Measurements from ENCODE around the gene KDM4C.

DNA sequence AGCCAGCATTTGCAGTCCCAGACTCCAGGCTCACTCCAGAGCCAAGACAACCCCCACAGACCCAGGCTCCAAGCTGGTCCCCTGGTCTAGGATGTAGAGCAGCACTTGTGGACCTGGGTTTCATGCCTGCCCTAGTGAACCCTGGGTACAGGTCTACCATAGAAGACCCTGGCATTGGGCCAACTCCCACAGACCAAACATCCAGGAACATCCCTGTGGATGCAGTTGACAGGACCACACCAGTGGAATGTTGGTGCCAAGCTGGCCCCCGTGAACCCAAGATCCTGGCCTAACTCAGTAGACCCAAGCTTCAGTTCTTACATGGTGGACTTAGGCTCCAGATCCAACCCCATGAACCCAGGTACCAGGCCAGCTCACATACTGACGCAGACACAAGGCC is 250.6 kb downstream of the KDM4C start:
- TF ChIP-seq, protein P1, sequence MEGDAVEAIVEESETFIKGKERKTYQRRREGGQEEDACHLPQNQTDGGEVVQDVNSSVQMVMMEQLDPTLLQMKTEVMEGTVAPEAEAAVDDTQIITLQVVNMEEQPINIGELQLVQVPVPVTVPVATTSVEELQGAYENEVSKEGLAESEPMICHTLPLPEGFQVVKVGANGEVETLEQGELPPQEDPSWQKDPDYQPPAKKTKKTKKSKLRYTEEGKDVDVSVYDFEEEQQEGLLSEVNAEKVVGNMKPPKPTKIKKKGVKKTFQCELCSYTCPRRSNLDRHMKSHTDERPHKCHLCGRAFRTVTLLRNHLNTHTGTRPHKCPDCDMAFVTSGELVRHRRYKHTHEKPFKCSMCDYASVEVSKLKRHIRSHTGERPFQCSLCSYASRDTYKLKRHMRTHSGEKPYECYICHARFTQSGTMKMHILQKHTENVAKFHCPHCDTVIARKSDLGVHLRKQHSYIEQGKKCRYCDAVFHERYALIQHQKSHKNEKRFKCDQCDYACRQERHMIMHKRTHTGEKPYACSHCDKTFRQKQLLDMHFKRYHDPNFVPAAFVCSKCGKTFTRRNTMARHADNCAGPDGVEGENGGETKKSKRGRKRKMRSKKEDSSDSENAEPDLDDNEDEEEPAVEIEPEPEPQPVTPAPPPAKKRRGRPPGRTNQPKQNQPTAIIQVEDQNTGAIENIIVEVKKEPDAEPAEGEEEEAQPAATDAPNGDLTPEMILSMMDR (IDR thresholded peaks at IDR 0.05): no peak
- TF ChIP-seq POLR2A (IDR thresholded peaks at IDR 0.05) (no peak), POLR2AphosphoS5 (IDR thresholded peaks at IDR 0.05) (no peak)

All from sigmoid colon (tissue), 4 donors.